Muscle of leg (tissue), 11 donors: Measurements from ENCODE around the gene PEX11A. TPM values are rescaled to one million over a fixed set of nuclear protein-coding genes. Genes with fewer than 3 reads are reported as not detected.
"Not testable (repeated sequence)": the region's sequence is repeated elsewhere in the genome, so short reads cannot be mapped to it uniquely, and the experiment has no call there.

Experiments used
- DNase-seq: peaks from one replicate; pipeline ENCODE4 v3.0.0; 2013
- H3K27ac ChIP-seq: one replicate; pipeline ENCODE4 v1.5.1; 2013; ENCODE audit warnings: mild to moderate bottlenecking, low read length, control low read depth
- H3K27me3 ChIP-seq: one replicate; pipeline ENCODE4 v1.6.1; 2013; ENCODE audit warnings: low read length; ENCODE audit not compliant: control insufficient read depth, insufficient read depth
- H3K36me3 ChIP-seq: one replicate; pipeline ENCODE4 v1.6.1; 2013; ENCODE audit warnings: low read length; ENCODE audit not compliant: control insufficient read depth, insufficient read depth
- H3K4me1 ChIP-seq: one replicate; pipeline ENCODE4 v1.6.1; 2013; ENCODE audit warnings: low read length; ENCODE audit not compliant: control insufficient read depth, insufficient read depth
- H3K4me3 ChIP-seq: one replicate; pipeline ENCODE4 v1.5.1; 2013; ENCODE audit warnings: low read length, control low read depth
- H3K9me3 ChIP-seq: replicated peaks from 2 replicates; pipeline ENCODE4 v1.6.1; 2013; ENCODE audit warnings: low read depth, low read length; ENCODE audit not compliant: control insufficient read depth
- WGBS: methylation state at CpG from one replicate; pipeline ENCODE4 v1.1.5; 2013; ENCODE audit warnings: missing lambda C conversion rate; ENCODE audit not compliant: insufficient coverage; 5-methylcytosine and 5-hydroxymethylcytosine counted together
- polyA plus RNA-seq, 8 donors: library from polyadenylated mRNA; unstranded; fragments of 120-200 nt; gene quantifications; one replicate each; pipeline versions ENCODE4 v1.2.1 to v1.2.3, GENCODE V29; 2013; ENCODE audit warnings: inconsistent platforms in 1 of 8, low replicate concordance in 1 of 8; ENCODE audit not compliant: insufficient read length in 8 of 8, insufficient read depth in 1 of 8
- total RNA-seq: library from RNA; stranded (reverse); fragments of 120-200 nt; gene quantifications from one replicate; pipeline ENCODE4 v1.2.4, GENCODE V29; 2013

The PEX11A gene
- total and polyA plus RNA-seq, 9 donors, result 4.7 to 7.1 (median 5.5) TPM

- no peak overlapping the region for H3K27ac ChIP-seq
- H3K9me3 ChIP-seq, result no peaks in the 10 kb centered on the region
- H3K36me3 ChIP-seq, result no peaks in the 10 kb centered on the region
- DNase-seq, result no peak
- no peaks in the 10 kb centered on the region for H3K27me3 ChIP-seq
- no CpG with 5 or more reads among the region's 2 CpGs for WGBS
- no peak overlapping the region for H3K4me3 ChIP-seq
- H3K4me1 ChIP-seq, result no peaks in the 10 kb centered on the region
Measured at GRCh38 chr15:89714775-89715174, 24.2 kb upstream of the PEX11A start.

GRCh38 chr15:89707577-89707976 is 17.0 kb upstream of the PEX11A start:
- Histone ChIP-seq H3K4me1 (no peaks in the 10 kb centered on the region), H3K27ac (no peak overlapping the region), H3K27me3 (no peaks in the 10 kb centered on the region), H3K4me3 (no peak overlapping the region), H3K36me3 (no peaks in the 10 kb centered on the region), H3K9me3 (no peaks in the 10 kb centered on the region)
- DNase-seq, result no peak
- WGBS, result no CpG with 5 or more reads among the region's 1 CpG

- Histone ChIP-seq H3K4me3 (no peak overlapping the region), H3K9me3 (no peaks in the 10 kb centered on the region), H3K27me3 (no peaks in the 10 kb centered on the region), H3K4me1 (no peaks in the 10 kb centered on the region), H3K36me3 (no peaks in the 10 kb centered on the region), H3K27ac (no peak overlapping the region)
- no peak for DNase-seq
Measured at GRCh38 chr15:89704411-89704810, 13.9 kb upstream of the PEX11A start.

DNA sequence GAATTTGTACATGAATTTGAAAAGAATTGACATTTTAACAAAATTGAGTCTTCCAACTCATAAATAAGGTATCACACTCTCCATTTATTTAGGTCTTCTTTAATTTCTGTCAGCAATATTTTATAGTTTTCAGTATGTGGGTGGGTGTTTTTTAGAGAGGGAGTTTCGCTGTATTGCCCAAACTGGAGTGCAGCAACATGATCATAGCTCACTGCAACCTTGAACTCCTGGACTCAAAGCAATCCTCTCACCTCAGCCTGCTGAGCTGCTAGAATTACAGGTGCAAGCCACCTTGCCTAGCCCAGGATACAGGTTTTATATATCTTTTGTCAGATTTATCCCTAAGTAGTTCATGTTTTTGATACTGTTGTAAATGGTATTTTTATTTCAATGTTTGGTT is 4.6 kb upstream of the PEX11A start:
- WGBS, result no CpG with 5 or more reads among the region's 1 CpG

GRCh38 chr15:89693696-89694095 is 3.1 kb upstream of the PEX11A start:
- H3K36me3 ChIP-seq, result no peaks in the 10 kb centered on the region
- peaks cover 6% of the 10 kb centered on the region for H3K27me3 ChIP-seq
- H3K27ac ChIP-seq, result no peak overlapping the region
- peaks cover 6% of the 10 kb centered on the region for H3K4me1 ChIP-seq
- DNase-seq, result no peak
- no peak overlapping the region for H3K4me3 ChIP-seq
- H3K9me3 ChIP-seq, result no peaks in the 10 kb centered on the region
- WGBS, result no CpG with 5 or more reads among the region's 1 CpG

More for the DNA sequence above, 4.6 kb upstream of the PEX11A start:
- Histone ChIP-seq H3K4me3 (no peak overlapping the region), H3K36me3 (no peaks in the 10 kb centered on the region), H3K9me3 (no peaks in the 10 kb centered on the region), H3K4me1 (peaks cover 2% of the 10 kb centered on the region), H3K27ac (no peak overlapping the region), H3K27me3 (peaks cover 6% of the 10 kb centered on the region)
- DNase-seq, result no peak

- Histone ChIP-seq H3K27me3 (peaks cover 6% of the 10 kb centered on the region), H3K4me1 (peaks cover 6% of the 10 kb centered on the region), H3K27ac (no peak overlapping the region), H3K36me3 (no peaks in the 10 kb centered on the region), H3K4me3 (no peak overlapping the region), H3K9me3 (no peaks in the 10 kb centered on the region)
- WGBS, result no CpG with 5 or more reads among the region's 2 CpGs
- no peak for DNase-seq
Measured at GRCh38 chr15:89693091-89693490, 2.5 kb upstream of the PEX11A start.

- not testable (repeated sequence) for DNase-seq, H3K9me3 ChIP-seq, H3K36me3 ChIP-seq, H3K27ac ChIP-seq, H3K4me1 ChIP-seq, H3K27me3 ChIP-seq
- 72% methylated on average over 10 of the region's 15 CpGs for WGBS
- peak overlapping the region; percentile 63 for H3K4me3 ChIP-seq
Measured at GRCh38 chr15:89689930-89690275, 651 bp downstream of the PEX11A start.

DNA sequence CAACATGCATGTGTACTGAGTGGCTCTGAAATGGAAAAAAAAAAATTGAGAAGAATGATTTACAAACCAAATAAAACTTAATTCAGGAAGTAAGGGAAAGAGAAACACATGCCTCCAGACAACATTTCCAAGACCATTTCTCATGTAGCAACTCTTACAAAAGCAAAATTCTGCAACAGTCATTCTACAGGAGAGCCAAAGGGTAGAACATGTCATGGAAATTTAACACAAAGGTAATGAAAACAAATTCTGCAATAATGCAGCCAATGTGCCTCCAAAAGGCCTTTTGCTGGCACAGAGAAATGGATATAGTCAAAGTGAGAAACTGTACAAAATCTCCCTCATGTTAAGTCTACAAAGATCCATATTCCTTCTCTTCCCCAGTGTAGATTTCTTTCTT is 4.0 kb downstream of the PEX11A start:
- H3K4me3 ChIP-seq, result no peak overlapping the region
- DNase-seq, result no peak
- H3K27ac ChIP-seq, result no peak overlapping the region
- peaks cover 6% of the 10 kb centered on the region for H3K4me1 ChIP-seq
- peaks cover 6% of the 10 kb centered on the region for H3K36me3 ChIP-seq
- no peaks in the 10 kb centered on the region for H3K27me3 ChIP-seq
- H3K9me3 ChIP-seq, result no peaks in the 10 kb centered on the region

DNA sequence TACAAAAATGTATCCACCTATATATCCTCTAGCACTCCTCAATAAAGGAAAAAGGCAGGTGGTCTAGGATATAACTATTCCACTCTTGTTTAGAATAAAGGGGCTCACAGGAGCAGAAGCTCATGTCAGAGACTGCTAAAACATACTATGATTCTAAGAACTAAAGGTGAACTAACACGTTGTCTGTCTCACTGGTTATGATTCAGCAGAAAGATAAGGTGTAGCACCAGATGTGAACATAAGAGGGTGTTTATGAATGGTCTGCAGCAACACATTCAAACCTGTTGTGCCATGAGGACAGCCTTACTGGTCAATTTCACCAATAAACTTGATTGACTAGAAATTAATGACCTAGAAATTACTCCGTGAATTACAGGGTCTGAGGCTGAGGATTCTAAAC is 4.6 kb downstream of the PEX11A start:
- Histone ChIP-seq H3K9me3 (no peaks in the 10 kb centered on the region), H3K36me3 (peaks cover 6% of the 10 kb centered on the region), H3K4me1 (peaks cover 6% of the 10 kb centered on the region), H3K27ac (no peak overlapping the region), H3K4me3 (no peak overlapping the region), H3K27me3 (no peaks in the 10 kb centered on the region)
- DNase-seq, result no peak
- 67% methylated on average over 1 of the region's 2 CpGs for whole genome bisulfite sequencing

GRCh38 chr15:89681146-89681545 is 9.4 kb downstream of the PEX11A start:
- DNase-seq, result no peak
- H3K27ac ChIP-seq, result no peak overlapping the region
- 83% methylated on average over 1 of the region's 2 CpGs for WGBS
- H3K36me3 ChIP-seq, result peaks cover 6% of the 10 kb centered on the region
- H3K4me1 ChIP-seq, result no peaks in the 10 kb centered on the region
- H3K4me3 ChIP-seq, result no peak overlapping the region
- H3K27me3 ChIP-seq, result no peaks in the 10 kb centered on the region
- no peaks in the 10 kb centered on the region for H3K9me3 ChIP-seq

GRCh38 chr15:89680282-89680873 is 10.2 kb downstream of the PEX11A start:
- DNase-seq, result no peak
- peaks cover 6% of the 10 kb centered on the region for H3K36me3 ChIP-seq
- H3K9me3 ChIP-seq, result no peaks in the 10 kb centered on the region
- no peak overlapping the region for H3K4me3 ChIP-seq
- no peak overlapping the region for H3K27ac ChIP-seq
- 60% methylated on average over 1 of the region's 5 CpGs for WGBS
- H3K4me1 ChIP-seq, result no peaks in the 10 kb centered on the region
- no peaks in the 10 kb centered on the region for H3K27me3 ChIP-seq
